GM23338 (cell line): Measurements from ENCODE around the gene HAUS5. TPM values are rescaled to one million over a fixed set of nuclear protein-coding genes. Genes with fewer than 3 reads are reported as not detected.
A peak's percentile ranks its signal among the peaks of the same experiment; 100 is the strongest.

Experiments
- ATAC-seq: fragments of 200-7000 bp; cut with Tn5 transposase; 3 replicates; pipeline ENCODE4 v1.9.1; 2020
- DNase-seq: peaks from one replicate; pipeline ENCODE4 v3.0.0-alpha.2; 2015; ENCODE audit warnings: low spot score
- H2AFZ ChIP-seq: fragments of 200-600 bp; sonication (generic); 2 replicates; pipeline ENCODE4 v1.8.0; 2016; ENCODE audit warnings: antibody characterized with exemption, mild to moderate bottlenecking, moderate library complexity
- H3F3A ChIP-seq: fragments of 200-600 bp; sonication (generic); replicated peaks from 2 replicates; pipeline ENCODE4 v1.8.0; 2017; ENCODE audit warnings: antibody characterized with exemption, mixed run types, low read depth
- H3K27ac ChIP-seq: fragments of 200-600 bp; sonication (generic); 2 replicates; pipeline ENCODE4 v1.6.1; 2016; ENCODE audit warnings: low read depth
- H3K27me3 ChIP-seq: fragments of 200-600 bp; sonication (generic); 2 replicates; pipeline ENCODE4 v1.8.0; 2016; ENCODE audit warnings: mild to moderate bottlenecking, mixed run types, moderate library complexity; ENCODE audit not compliant: insufficient read depth
- H3K36me3 ChIP-seq: fragments of 200-600 bp; sonication (generic); 2 replicates; pipeline ENCODE4 v1.8.0; 2016; ENCODE audit warnings: mild to moderate bottlenecking; ENCODE audit not compliant: insufficient read depth
- H3K4me1 ChIP-seq: fragments of 200-600 bp; sonication (generic); 2 replicates; pipeline ENCODE4 v1.8.0; 2016; ENCODE audit warnings: mild to moderate bottlenecking, moderate library complexity; ENCODE audit not compliant: insufficient read depth
- H3K4me2 ChIP-seq: fragments of 200-600 bp; sonication (generic); 2 replicates; pipeline ENCODE4 v1.7.1; 2017; ENCODE audit warnings: mixed run types
- H3K4me3 ChIP-seq: fragments of 200-600 bp; sonication (generic); 2 replicates; pipeline ENCODE4 v1.6.1; 2016; ENCODE audit warnings: mixed run types
- H3K79me2 ChIP-seq: fragments of 200-600 bp; sonication (generic); replicated peaks from 2 replicates; pipeline ENCODE4 v1.8.0; 2017; ENCODE audit warnings: mild to moderate bottlenecking; ENCODE audit not compliant: insufficient read depth
- H3K9me2 ChIP-seq: fragments of 200-600 bp; sonication (generic); 2 replicates; pipeline ENCODE4 v1.8.0; 2017; ENCODE audit not compliant: insufficient read depth
- H4K20me1 ChIP-seq: fragments of 200-600 bp; sonication (generic); replicated peaks from 2 replicates; pipeline ENCODE4 v1.8.0; 2017; ENCODE audit warnings: mild to moderate bottlenecking; ENCODE audit not compliant: insufficient read depth
- H3K27ac Mint-ChIP-seq: 2 replicates; pipeline ENCODE4 v1.8.0; 2020; ENCODE audit warnings: inconsistent platforms, mild to moderate bottlenecking, moderate library complexity, mixed read lengths
- H3K27me3 Mint-ChIP-seq: 3 replicates; pipeline ENCODE4 v1.8.0; 2022; ENCODE audit warnings: low read depth, mild to moderate bottlenecking, moderate library complexity, mixed read lengths, inconsistent platforms; ENCODE audit not compliant: insufficient read depth, poor library complexity
- H3K36me3 Mint-ChIP-seq: 3 replicates; pipeline ENCODE4 v1.8.0; 2021; ENCODE audit warnings: low read depth, mild to moderate bottlenecking, inconsistent platforms, moderate library complexity, mixed read lengths
- H3K4me1 Mint-ChIP-seq: 3 replicates; pipeline ENCODE4 v1.8.0; 2020; ENCODE audit warnings: mild to moderate bottlenecking, inconsistent platforms, mixed read lengths
- H3K4me3 Mint-ChIP-seq: 3 replicates; pipeline ENCODE4 v1.8.0; 2021; ENCODE audit warnings: moderate library complexity, mild to moderate bottlenecking, inconsistent platforms, mixed read lengths
- H3K9me3 Mint-ChIP-seq: 3 replicates; pipeline ENCODE4 v1.8.0; 2020; ENCODE audit warnings: moderate library complexity, mild to moderate bottlenecking, inconsistent platforms, mixed read lengths
- CREB1 ChIP-seq: fragments of 250-450 bp; sonication (Bioruptor Pico); IDR thresholded peaks from 2 replicates; pipeline ENCODE4 v1.5.0; 2020; ENCODE audit warnings: low read depth, mild to moderate bottlenecking, moderate library complexity
- EZH2 ChIP-seq: fragments of 200-600 bp; sonication (generic); IDR thresholded peaks from one replicate; pipeline ENCODE4 v1.8.0; 2017; ENCODE audit warnings: antibody characterized with exemption, mild to moderate bottlenecking, low read depth; ENCODE audit not compliant: unreplicated experiment
- EZH2phosphoT487 ChIP-seq: fragments of 200-600 bp; sonication (generic); IDR thresholded peaks from one replicate; pipeline ENCODE4 v1.8.1; 2018; ENCODE audit warnings: antibody characterized with exemption; ENCODE audit not compliant: unreplicated experiment
- JUNB ChIP-seq: IDR thresholded peaks from one replicate; pipeline ENCODE4 v1.6.1; 2016; ENCODE audit warnings: antibody characterized with exemption; ENCODE audit not compliant: unreplicated experiment
- NANOG ChIP-seq: IDR thresholded peaks from 2 replicates; pipeline ENCODE4 v1.6.1; 2016; ENCODE audit warnings: antibody characterized with exemption, borderline replicate concordance
- POLR2AphosphoS5 ChIP-seq: IDR thresholded peaks from 2 replicates; pipeline ENCODE4 v1.6.1; 2016; ENCODE audit warnings: antibody characterized with exemption, low read depth
- STAT1 ChIP-seq: IDR thresholded peaks from one replicate; pipeline ENCODE4 v1.6.1; 2016; ENCODE audit warnings: antibody characterized with exemption; ENCODE audit not compliant: unreplicated experiment
- ZNF331 ChIP-seq: fragments of 250-450 bp; sonication (Bioruptor Pico); IDR thresholded peaks from 2 replicates; pipeline ENCODE4 v1.5.0; 2020; ENCODE audit warnings: low read depth, mild to moderate bottlenecking, moderate library complexity
- polyA plus RNA-seq: library from polyadenylated mRNA; unstranded; fragments of >200 nt; fragmentation: Nextera tagmentation; extraction: Ambion mirVana; gene quantifications from 2 replicates; pipeline ENCODE4 v1.2.1, GENCODE V29; 2016
- total RNA-seq: library from RNA; depleted of rRNA; stranded (reverse); fragments of >200 nt; shearing (Covaris generic); gene quantifications from 2 replicates; pipeline ENCODE4 v1.2.3, GENCODE V29; 2014
- TF ChIP-seq, protein P1 (sequence below): fragments of 250-450 bp; sonication (Bioruptor Pico); IDR thresholded peaks from 2 replicates; pipeline ENCODE4 v1.5.0; 2020; ENCODE audit warnings: mild to moderate bottlenecking, moderate library complexity
- TF ChIP-seq, protein P2 (sequence below), 2 experiments: fragments of 200-600 bp in 1 of 2; sonication (generic) in 1 of 2; conservative IDR thresholded peaks; 2 replicates each; pipeline versions ENCODE4 v1.5.1 to v1.6.1; 2016 to 2017; ENCODE audit warnings: antibody characterized with exemption in 2 of 2, low read depth in 2 of 2, mild to moderate bottlenecking in 2 of 2, moderate library complexity in 1 of 2
- TF ChIP-seq, protein P3 (sequence below): IDR thresholded peaks from 2 replicates; pipeline ENCODE4 v1.6.1; 2016; ENCODE audit warnings: antibody characterized with exemption

HAUS5 gene
- total and polyA plus RNA-seq, 2 experiments from 2014 or later: 21.9 to 23.2 TPM

DNA sequence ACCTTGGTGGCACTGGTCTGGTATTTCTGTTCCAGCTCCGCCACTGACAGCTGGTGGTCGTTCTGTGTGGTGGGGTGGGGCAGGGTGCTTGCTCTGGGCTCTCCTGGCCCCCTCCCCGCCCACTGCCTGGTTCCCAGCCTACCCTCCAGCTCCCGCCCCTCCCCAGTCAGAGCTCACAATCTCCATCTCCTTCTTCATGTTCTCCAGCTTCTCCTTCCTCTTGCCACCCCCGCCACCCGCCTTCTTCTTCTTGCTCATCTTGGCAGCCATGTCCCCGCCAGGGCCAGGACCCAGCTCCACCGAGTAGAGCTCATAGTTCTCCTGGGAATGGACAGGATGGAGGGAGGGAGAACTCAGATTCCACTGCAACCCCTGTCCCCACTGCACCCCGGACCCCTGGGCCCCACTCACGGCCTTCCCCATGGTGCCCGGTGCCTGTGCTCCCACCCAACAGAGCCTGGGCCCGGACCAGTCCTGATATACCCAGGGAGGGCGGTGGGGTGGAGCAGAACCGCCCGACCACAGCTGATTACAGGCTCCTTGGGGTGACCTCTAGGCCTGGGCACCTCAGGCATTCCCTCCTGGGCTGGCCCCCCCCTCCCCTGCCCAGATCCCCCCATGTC, 49.2 kb upstream of the HAUS5 start, which contains the start of gene ATP4A:
Gene ATP4A, minus strand, starts transcription at position 452 of the 623 bp plus-strand sequence. Its CDS starts 29 bp downstream, at position 423.
- Histone ChIP-seq H3K9me2 (no peaks in the 10 kb centered on the region), H3F3A (no peaks in the 10 kb centered on the region), H3K4me2 (no peak within 1 kb of the TSS), H3K79me2 (no peaks in the 10 kb centered on the region), H3K4me1 (peaks cover 4% of the 10 kb centered on the region; the same call in 1 of the 2 replicates), H2AFZ (no peak within 1 kb of the TSS), H4K20me1 (no peaks in the 10 kb centered on the region), H3K4me3 (no peak within 1 kb of the TSS), H3K27ac (no peak within 1 kb of the TSS), H3K36me3 (no peaks in the 10 kb centered on the region), H3K27me3 (peaks cover 10% of the 10 kb centered on the region)
- Mint-ChIP-seq H3K4me1 (peaks cover 4% of the 10 kb centered on the region; the same call in 2 of the 3 replicates), H3K36me3 (no peaks in the 10 kb centered on the region; the same call in 2 of the 3 replicates), H3K9me3 (no peaks in the 10 kb centered on the region; the same call in 2 of the 3 replicates), H3K27ac (no peak within 1 kb of the TSS), H3K27me3 (peaks cover 17% of the 10 kb centered on the region), H3K4me3 (peak within 1 kb of the TSS; percentile 9; the same call in 1 of the 3 replicates)
- ATAC-seq: no peak
- TF ChIP-seq, protein P1, sequence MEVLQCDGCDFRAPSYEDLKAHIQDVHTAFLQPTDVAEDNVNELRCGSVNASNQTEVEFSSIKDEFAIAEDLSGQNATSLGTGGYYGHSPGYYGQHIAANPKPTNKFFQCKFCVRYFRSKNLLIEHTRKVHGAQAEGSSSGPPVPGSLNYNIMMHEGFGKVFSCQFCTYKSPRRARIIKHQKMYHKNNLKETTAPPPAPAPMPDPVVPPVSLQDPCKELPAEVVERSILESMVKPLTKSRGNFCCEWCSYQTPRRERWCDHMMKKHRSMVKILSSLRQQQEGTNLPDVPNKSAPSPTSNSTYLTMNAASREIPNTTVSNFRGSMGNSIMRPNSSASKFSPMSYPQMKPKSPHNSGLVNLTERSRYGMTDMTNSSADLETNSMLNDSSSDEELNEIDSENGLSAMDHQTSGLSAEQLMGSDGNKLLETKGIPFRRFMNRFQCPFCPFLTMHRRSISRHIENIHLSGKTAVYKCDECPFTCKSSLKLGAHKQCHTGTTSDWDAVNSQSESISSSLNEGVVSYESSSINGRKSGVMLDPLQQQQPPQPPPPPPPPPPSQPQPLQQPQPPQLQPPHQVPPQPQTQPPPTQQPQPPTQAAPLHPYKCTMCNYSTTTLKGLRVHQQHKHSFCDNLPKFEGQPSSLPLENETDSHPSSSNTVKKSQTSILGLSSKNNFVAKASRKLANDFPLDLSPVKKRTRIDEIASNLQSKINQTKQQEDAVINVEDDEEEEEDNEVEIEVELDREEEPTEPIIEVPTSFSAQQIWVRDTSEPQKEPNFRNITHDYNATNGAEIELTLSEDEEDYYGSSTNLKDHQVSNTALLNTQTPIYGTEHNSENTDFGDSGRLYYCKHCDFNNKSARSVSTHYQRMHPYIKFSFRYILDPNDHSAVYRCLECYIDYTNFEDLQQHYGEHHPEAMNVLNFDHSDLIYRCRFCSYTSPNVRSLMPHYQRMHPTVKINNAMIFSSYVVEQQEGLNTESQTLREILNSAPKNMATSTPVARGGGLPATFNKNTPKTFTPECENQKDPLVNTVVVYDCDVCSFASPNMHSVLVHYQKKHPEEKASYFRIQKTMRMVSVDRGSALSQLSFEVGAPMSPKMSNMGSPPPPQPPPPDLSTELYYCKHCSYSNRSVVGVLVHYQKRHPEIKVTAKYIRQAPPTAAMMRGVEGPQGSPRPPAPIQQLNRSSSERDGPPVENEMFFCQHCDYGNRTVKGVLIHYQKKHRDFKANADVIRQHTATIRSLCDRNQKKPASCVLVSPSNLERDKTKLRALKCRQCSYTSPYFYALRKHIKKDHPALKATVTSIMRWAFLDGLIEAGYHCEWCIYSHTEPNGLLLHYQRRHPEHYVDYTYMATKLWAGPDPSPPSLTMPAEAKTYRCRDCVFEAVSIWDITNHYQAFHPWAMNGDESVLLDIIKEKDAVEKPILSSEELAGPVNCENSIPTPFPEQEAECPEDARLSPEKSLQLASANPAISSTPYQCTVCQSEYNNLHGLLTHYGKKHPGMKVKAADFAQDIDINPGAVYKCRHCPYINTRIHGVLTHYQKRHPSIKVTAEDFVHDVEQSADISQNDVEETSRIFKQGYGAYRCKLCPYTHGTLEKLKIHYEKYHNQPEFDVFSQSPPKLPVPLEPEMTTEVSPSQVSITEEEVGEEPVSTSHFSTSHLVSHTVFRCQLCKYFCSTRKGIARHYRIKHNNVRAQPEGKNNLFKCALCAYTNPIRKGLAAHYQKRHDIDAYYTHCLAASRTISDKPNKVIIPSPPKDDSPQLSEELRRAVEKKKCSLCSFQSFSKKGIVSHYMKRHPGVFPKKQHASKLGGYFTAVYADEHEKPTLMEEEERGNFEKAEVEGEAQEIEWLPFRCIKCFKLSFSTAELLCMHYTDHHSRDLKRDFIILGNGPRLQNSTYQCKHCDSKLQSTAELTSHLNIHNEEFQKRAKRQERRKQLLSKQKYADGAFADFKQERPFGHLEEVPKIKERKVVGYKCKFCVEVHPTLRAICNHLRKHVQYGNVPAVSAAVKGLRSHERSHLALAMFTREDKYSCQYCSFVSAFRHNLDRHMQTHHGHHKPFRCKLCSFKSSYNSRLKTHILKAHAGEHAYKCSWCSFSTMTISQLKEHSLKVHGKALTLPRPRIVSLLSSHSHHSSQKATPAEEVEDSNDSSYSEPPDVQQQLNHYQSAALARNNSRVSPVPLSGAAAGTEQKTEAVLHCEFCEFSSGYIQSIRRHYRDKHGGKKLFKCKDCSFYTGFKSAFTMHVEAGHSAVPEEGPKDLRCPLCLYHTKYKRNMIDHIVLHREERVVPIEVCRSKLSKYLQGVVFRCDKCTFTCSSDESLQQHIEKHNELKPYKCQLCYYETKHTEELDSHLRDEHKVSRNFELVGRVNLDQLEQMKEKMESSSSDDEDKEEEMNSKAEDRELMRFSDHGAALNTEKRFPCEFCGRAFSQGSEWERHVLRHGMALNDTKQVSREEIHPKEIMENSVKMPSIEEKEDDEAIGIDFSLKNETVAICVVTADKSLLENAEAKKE (CRISPR knock-in tag): no peak
- TF ChIP-seq CREB1 (CRISPR knock-in tag) (no peak), ZNF331 (no peak), EZH2phosphoT487 (no peak), JUNB (no peak), STAT1 (no peak), EZH2 (no peak), NANOG (no peak), POLR2AphosphoS5 (no peak)
- TF ChIP-seq, protein P2, sequence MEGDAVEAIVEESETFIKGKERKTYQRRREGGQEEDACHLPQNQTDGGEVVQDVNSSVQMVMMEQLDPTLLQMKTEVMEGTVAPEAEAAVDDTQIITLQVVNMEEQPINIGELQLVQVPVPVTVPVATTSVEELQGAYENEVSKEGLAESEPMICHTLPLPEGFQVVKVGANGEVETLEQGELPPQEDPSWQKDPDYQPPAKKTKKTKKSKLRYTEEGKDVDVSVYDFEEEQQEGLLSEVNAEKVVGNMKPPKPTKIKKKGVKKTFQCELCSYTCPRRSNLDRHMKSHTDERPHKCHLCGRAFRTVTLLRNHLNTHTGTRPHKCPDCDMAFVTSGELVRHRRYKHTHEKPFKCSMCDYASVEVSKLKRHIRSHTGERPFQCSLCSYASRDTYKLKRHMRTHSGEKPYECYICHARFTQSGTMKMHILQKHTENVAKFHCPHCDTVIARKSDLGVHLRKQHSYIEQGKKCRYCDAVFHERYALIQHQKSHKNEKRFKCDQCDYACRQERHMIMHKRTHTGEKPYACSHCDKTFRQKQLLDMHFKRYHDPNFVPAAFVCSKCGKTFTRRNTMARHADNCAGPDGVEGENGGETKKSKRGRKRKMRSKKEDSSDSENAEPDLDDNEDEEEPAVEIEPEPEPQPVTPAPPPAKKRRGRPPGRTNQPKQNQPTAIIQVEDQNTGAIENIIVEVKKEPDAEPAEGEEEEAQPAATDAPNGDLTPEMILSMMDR (conservative IDR thresholded peaks at IDR 0.05; ENCODE audit: low read depth in 2 of 2): no peak
- TF ChIP-seq, protein P3, sequence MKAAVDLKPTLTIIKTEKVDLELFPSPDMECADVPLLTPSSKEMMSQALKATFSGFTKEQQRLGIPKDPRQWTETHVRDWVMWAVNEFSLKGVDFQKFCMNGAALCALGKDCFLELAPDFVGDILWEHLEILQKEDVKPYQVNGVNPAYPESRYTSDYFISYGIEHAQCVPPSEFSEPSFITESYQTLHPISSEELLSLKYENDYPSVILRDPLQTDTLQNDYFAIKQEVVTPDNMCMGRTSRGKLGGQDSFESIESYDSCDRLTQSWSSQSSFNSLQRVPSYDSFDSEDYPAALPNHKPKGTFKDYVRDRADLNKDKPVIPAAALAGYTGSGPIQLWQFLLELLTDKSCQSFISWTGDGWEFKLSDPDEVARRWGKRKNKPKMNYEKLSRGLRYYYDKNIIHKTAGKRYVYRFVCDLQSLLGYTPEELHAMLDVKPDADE: no peak
- no peak for DNase-seq
